Lung (tissue), 12 donors: ENCODE measurements around the gene CKLF. TPM values are rescaled to one million over a fixed set of nuclear protein-coding genes. Genes with fewer than 3 reads are reported as not detected.

Source experiments
- ATAC-seq: fragments of 200-7000 bp; cut with Tn5 transposase; one replicate; pipeline ENCODE4 v1.9.1; 2020; ENCODE audit warnings: moderate number of reproducible peaks; ENCODE audit not compliant: insufficient read depth, low FRiP score
- DNase-seq, 3 donors: peaks; one replicate each; pipeline ENCODE4 v3.0.0-alpha.2; 2013 to 2017
- H3K27ac ChIP-seq, 2 donors: one replicate each; pipeline ENCODE4 v1.5.1; 2013; ENCODE audit warnings: mild to moderate bottlenecking in 2 of 2, moderate library complexity in 2 of 2, control low read depth in 1 of 2, inconsistent platforms in 1 of 2, low read depth in 1 of 2, low read length in 1 of 2
- H3K27me3 ChIP-seq, 3 donors: one replicate each; pipeline ENCODE4 v1.5.1; 2013; ENCODE audit warnings: low read length in 2 of 3; ENCODE audit not compliant: control insufficient read depth in 3 of 3, insufficient read depth in 3 of 3
- H3K36me3 ChIP-seq, 4 donors: one replicate each; pipeline ENCODE4 v1.5.1; 2013; ENCODE audit warnings: low read length in 4 of 4, mild to moderate bottlenecking in 1 of 4, moderate library complexity in 1 of 4; ENCODE audit not compliant: control insufficient read depth in 4 of 4, insufficient read depth in 4 of 4
- H3K4me1 ChIP-seq, 5 donors: one replicate each; pipeline ENCODE4 v1.5.1; 2013; ENCODE audit warnings: low read length in 5 of 5, mild to moderate bottlenecking in 2 of 5, moderate library complexity in 1 of 5; ENCODE audit not compliant: control insufficient read depth in 5 of 5, insufficient read depth in 5 of 5
- H3K4me3 ChIP-seq: one replicate; pipeline ENCODE4 v1.5.1; 2013; ENCODE audit warnings: mild to moderate bottlenecking, control low read depth, moderate library complexity
- H3K9ac ChIP-seq, 2 donors: one replicate each; pipeline ENCODE4 v1.5.1; 2013; ENCODE audit warnings: low read length in 2 of 2, control low read depth in 1 of 2; ENCODE audit not compliant: insufficient read depth in 1 of 2
- H3K9me3 ChIP-seq, 4 donors: one replicate each; pipeline ENCODE4 v1.5.1; 2013; ENCODE audit warnings: low read length in 3 of 4, mild to moderate bottlenecking in 1 of 4, moderate library complexity in 1 of 4; ENCODE audit not compliant: control insufficient read depth in 4 of 4, insufficient read depth in 3 of 4
- WGBS, 2 donors: extraction: QIAGEN DNeasy Blood & Tissue Kit; methylation state at CpG; one replicate each; pipeline ENCODE4 v1.1.7; 2013; 5-methylcytosine and 5-hydroxymethylcytosine counted together
- polyA plus RNA-seq, 2 donors: library from polyadenylated mRNA; stranded (reverse); fragments of 200-250 nt; gene quantifications; one replicate each; pipeline ENCODE4 v1.2.1, GENCODE V29; 2013
- total RNA-seq, 2 donors: library from RNA; depleted of rRNA in 1 of 2; stranded (reverse); fragments of >200 nt in 1 of 2; gene quantifications; one replicate each; pipeline ENCODE4 v1.2.1, GENCODE V29; 2014 to 2021
- TF ChIP-seq, protein P1 (sequence below): IDR thresholded peaks from 2 replicates; pipeline ENCODE4 v1.5.1; 2012; ENCODE audit warnings: mild to moderate bottlenecking; ENCODE audit errors: control extremely low read depth, extremely low read depth
- donor health status: control.
- donor health status: control.
- donor health status: Bipolar disorder and iron deficiency.
- donor health status: healthy.
- donor health status: DM: yes; HTN: yes; CAD: no.

CKLF gene
- total and polyA plus RNA-seq, 4 donors, result 43.1 to 133 (median 46.2) TPM

DNA sequence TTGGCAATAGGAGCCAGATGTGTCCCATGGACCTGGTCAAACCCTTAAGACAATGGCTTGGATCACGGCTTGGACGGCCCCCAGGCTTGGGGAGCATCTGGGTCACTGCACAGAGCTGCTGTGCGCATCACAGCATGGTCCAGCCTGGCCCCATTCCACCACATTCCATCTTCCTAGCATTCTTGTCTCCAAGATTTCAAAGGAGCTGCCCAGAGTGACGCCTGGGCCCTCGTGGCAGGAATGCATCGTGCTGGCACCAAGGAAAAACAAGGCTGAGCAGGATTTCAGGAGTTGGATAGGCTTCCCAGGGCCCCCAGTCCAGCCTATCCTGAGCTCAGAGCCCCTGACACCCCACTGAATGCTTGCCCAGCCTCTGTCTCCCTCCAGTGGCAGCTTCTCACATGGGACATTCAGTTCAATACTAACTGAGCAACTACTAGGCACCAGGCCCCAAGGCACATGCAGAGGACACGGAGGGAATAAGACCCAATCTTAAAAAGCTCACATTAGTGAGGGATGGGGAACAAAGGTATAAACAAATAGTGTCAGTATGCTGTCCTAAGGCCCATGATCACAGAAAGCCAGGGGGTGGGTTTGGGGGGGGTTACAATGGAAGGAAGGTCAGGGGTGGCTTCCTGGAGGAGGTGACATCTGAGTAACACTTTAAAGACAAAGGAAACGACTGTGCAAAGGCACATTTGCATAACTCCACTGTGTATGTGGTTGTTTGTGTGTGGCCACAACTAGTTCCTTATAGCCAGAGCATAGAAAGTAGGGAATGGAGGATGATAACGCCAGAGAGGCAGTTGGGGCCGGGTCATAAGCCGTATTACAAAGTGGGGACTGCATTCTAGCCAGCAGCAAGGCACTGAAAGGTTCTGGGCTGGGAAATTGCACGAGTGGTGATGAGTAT, 36.5 kb upstream of the CKLF start:
- peaks cover 18 to 45% (median 24%) of the 10 kb centered on the region in 5 donors for H3K4me1 ChIP-seq
- H3K9me3 ChIP-seq, result no peaks in the 10 kb centered on the region
- TF ChIP-seq, protein P1, sequence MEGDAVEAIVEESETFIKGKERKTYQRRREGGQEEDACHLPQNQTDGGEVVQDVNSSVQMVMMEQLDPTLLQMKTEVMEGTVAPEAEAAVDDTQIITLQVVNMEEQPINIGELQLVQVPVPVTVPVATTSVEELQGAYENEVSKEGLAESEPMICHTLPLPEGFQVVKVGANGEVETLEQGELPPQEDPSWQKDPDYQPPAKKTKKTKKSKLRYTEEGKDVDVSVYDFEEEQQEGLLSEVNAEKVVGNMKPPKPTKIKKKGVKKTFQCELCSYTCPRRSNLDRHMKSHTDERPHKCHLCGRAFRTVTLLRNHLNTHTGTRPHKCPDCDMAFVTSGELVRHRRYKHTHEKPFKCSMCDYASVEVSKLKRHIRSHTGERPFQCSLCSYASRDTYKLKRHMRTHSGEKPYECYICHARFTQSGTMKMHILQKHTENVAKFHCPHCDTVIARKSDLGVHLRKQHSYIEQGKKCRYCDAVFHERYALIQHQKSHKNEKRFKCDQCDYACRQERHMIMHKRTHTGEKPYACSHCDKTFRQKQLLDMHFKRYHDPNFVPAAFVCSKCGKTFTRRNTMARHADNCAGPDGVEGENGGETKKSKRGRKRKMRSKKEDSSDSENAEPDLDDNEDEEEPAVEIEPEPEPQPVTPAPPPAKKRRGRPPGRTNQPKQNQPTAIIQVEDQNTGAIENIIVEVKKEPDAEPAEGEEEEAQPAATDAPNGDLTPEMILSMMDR, result no peak
- H3K36me3 ChIP-seq, result peaks cover 0 to 16% (median 6%) of the 10 kb centered on the region in 4 donors
- 49 to 59% methylated on average over 12 of the region's 12 CpGs for WGBS, 2 donors
- DNase-seq (peak in 1 of 3 donors; percentile 23), ATAC-seq (no peak)
- no peaks in the 10 kb centered on the region for H3K27me3 ChIP-seq
- H3K9ac ChIP-seq, result no peak overlapping the region
- H3K27ac ChIP-seq, result peak overlapping the region; percentile 89 to 96
- H3K4me3 ChIP-seq, result no peak overlapping the region

DNA sequence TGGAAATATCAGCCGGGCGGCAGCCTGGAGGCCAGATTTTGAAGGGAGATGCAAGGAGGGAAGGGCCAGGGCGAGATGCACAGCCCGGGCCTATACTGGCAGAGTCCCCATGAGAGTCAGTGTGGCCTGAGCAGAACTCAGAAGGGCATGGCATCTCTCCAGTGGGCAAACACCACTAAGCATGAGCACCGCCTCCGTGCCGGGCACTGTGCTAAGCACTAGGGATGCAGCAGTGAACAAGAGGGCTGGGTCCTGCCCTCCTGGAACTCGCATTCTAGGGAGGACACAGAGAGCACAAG, 35.9 kb upstream of the CKLF start:
- Histone ChIP-seq H3K9ac (no peak overlapping the region), H3K27me3 (no peaks in the 10 kb centered on the region), H3K36me3 (peaks cover 0 to 18% (median 6%) of the 10 kb centered on the region in 4 donors), H3K27ac (peak overlapping the region; percentile 89 to 96), H3K4me1 (peaks cover 13 to 45% (median 22%) of the 10 kb centered on the region in 5 donors), H3K4me3 (no peak overlapping the region), H3K9me3 (no peaks in the 10 kb centered on the region)
- DNase-seq, result no peak
- WGBS, 2 donors, result 6% methylated on average over 8 of the region's 8 CpGs
- ATAC-seq, result no peak
- TF ChIP-seq, protein P1, result no peak

DNA sequence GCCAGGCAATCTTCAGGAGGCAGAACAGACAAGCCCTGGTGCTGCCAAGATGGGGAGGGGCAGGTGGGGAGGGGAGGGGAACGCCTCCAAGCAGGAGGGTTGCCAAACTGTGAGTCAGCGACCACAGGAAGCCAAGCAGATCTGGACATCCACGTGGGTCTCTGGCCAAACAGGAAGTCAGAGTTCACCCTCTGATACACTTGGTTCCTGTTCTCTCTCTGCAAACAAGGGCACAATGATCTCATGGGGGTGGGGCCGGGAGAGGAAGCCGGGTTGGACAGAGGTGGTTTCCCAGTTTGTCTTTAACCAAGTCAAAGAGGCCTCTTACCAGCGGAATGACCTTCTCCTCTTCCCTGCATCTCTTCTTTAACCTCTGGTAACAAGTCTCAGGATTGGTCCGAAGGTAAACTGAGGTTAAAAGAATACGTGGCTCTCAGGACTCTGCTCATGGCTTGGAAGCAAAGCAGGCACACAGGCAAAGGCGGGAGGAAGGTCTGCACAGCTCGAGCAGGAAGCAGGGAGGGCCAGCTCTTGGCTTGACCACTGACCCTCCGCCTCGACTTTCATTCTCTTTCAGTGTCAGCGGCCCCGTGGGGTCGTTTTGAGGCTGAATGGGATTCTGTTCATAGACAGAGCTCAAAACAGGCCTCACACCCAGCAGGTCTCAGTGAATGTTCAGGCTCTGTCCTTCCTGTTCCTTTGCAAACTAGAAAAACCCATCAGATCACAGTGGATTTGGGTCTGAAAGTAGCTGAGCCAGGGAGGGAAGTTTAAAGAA, 35.4 kb upstream of the CKLF start:
- no peaks in the 10 kb centered on the region for H3K27me3 ChIP-seq
- 5 to 11% methylated on average over 15 of the region's 15 CpGs for WGBS, 2 donors
- TF ChIP-seq, protein P1, result no peak

More for the DNA sequence above, 35.4 kb upstream of the CKLF start:
- H3K4me3 ChIP-seq, result no peak overlapping the region
- H3K9me3 ChIP-seq, result no peaks in the 10 kb centered on the region
- DNase-seq (peak; percentile 94 to 98 (median 94)), ATAC-seq (peak; percentile 89)
- peak overlapping the region; percentile 96 for H3K27ac ChIP-seq
- peaks cover 9 to 46% (median 18%) of the 10 kb centered on the region in 5 donors for H3K4me1 ChIP-seq
- peak overlapping the region in 1 of 2 donors; percentile 82 for H3K9ac ChIP-seq
- H3K36me3 ChIP-seq, result peaks cover 0 to 19% (median 6%) of the 10 kb centered on the region in 4 donors
